H1 (cell line): ENCODE measurements around the gene LRRC45. TPM values are rescaled to one million over a fixed set of nuclear protein-coding genes. Genes with fewer than 3 reads are reported as not detected.

ENCODE experiments used
- CHD1 ChIP-seq: IDR thresholded peaks from 2 replicates; pipeline ENCODE4 v1.6.1; 2012; ENCODE audit warnings: low read depth, low read length, improper control_type of control experiment
- polyA plus RNA-seq, 7 experiments: library from polyadenylated mRNA; depleted of rRNA in 3 of 7; stranded (reverse) in 5 of 7; unstranded in 2 of 7; fragments of >200 nt in 5 of 7; fragments of 200-250 nt in 2 of 7; gene quantifications; 1 replicate in 5 of 7; 2 replicates in 1 of 7; 4 replicates in 1 of 7; pipeline versions ENCODE4 v1.2.1 to v1.2.3, GENCODE V29; 2011 to 2013; ENCODE audit warnings: missing spikeins in 2 of 7, mixed read lengths in 2 of 7
- total RNA-seq: library from RNA; stranded (reverse); fragmentation: NEBNext Ultra II Directional; extraction: Animal tissue kit (Norgen Biotek cat#: 25700); gene quantifications from 2 replicates; pipeline ENCODE4 v1.2.1, GENCODE V29; 2021

The LRRC45 gene
- total and polyA plus RNA-seq, 2 of the 8 experiments (the other 6 are each of a cell fraction or from before 2014, with no cell fraction given): 11.5 to 29.0 TPM

DNA sequence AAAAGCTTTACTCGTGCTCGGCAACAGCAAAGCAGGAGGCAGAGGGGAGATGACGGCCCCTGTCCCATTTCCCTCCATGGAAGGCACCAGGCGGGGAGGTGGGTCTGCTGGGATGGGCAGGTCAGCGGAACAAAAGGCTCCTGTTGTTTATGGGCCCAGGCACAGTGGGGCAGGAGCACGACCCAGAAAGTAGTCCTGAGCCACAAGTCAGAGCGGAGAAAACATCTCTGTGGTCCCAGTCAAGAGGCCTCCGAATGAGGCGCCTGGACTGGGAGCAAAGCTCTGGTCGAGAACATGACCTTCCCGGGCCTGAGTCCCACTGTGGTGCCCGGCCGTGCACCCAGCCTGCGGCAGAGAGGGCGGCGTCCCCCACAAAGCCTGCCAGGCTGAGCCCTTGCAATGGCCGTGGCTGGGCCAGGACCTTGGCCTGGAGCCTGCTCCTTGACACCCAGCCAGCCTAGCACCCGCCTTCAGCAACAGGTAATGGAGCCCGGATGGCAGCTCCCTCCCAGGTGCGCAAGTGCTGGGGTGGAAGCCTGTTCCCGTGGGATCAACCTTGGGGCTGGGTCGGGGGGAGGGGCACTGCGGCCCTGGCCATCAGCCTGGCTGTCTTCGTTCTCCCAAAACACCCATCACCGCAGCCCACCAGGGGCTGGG lies 24.9 kb downstream of the LRRC45 start (continued):
- TF ChIP-seq CHD1: no peak
- TF ChIP-seq, all 59 proteins: peak for 0
